Neural progenitor cell (in vitro differentiated cells): ENCODE data around the gene STN1.

Experiments used
- EZH2 ChIP-seq: fragments of 200-600 bp; sonication (generic); IDR thresholded peaks from 2 replicates; pipeline ENCODE4 v1.6.1; 2017; ENCODE audit warnings: antibody characterized with exemption, mild to moderate bottlenecking, moderate library complexity
- EZH2phosphoT487 ChIP-seq: fragments of 200-600 bp; sonication (generic); IDR thresholded peaks from 2 replicates; pipeline ENCODE4 v1.6.1; 2017; ENCODE audit warnings: antibody characterized with exemption
- TF ChIP-seq, protein P1 (sequence below): fragments of 200-600 bp; sonication (generic); IDR thresholded peaks from 2 replicates; pipeline ENCODE4 v1.5.1; 2017; ENCODE audit warnings: antibody characterized with exemption, mild to moderate bottlenecking

DNA sequence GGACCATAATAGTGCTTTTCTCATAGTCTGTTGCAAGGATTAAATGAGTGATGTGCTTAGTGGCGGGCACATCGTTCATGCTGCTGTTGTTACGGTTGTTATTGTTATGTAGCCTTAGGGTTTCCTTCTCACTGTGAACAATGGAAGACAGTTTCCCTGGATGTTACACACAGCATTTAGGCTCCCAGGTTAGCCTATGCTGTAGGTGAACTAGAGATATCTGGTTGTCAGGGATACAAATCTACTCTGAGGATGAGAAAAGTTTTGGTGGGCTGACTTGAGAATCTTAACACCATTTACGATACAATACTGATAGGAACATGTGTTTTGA lies 77.3 kb downstream of the STN1 start:
- TF ChIP-seq, protein P1, sequence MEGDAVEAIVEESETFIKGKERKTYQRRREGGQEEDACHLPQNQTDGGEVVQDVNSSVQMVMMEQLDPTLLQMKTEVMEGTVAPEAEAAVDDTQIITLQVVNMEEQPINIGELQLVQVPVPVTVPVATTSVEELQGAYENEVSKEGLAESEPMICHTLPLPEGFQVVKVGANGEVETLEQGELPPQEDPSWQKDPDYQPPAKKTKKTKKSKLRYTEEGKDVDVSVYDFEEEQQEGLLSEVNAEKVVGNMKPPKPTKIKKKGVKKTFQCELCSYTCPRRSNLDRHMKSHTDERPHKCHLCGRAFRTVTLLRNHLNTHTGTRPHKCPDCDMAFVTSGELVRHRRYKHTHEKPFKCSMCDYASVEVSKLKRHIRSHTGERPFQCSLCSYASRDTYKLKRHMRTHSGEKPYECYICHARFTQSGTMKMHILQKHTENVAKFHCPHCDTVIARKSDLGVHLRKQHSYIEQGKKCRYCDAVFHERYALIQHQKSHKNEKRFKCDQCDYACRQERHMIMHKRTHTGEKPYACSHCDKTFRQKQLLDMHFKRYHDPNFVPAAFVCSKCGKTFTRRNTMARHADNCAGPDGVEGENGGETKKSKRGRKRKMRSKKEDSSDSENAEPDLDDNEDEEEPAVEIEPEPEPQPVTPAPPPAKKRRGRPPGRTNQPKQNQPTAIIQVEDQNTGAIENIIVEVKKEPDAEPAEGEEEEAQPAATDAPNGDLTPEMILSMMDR = no peak
- no peak for TF ChIP-seq EZH2phosphoT487
- TF ChIP-seq EZH2 = no peak
